Activated naive CD4-positive, alpha-beta T cell (primary cell): ENCODE data around the gene THRA.

Experiments
- DNase-seq, 4 experiments: peaks; one replicate each; lab custom pipeline; 2025; lab: John Stamatoyannopoulos, UW

THRA gene

GRCh38 chr17:40026816-40027613 lies 35.8 kb upstream of the THRA start:
- peak; percentile 37 to 64 (median 40) for DNase-seq

- DNase-seq: no peak
Observed at GRCh38 chr17:40027614-40028012, 35.2 kb upstream of the THRA start.

GRCh38 chr17:40028595-40028994 lies 34.2 kb upstream of the THRA start:
- no peak for DNase-seq

- DNase-seq: no peak
Observed at GRCh38 chr17:40031706-40032105, 31.1 kb upstream of the THRA start.

- DNase-seq: no peak
Observed at GRCh38 chr17:40032322-40033320, 30.1 kb upstream of the THRA start.

- DNase-seq: no peak
Observed at GRCh38 chr17:40033339-40033738, 29.4 kb upstream of the THRA start.

GRCh38 chr17:40034426-40035161 lies 28.2 kb upstream of the THRA start:
- DNase-seq: no peak

- no peak for DNase-seq
Observed at GRCh38 chr17:40035162-40035559, 27.6 kb upstream of the THRA start.

- DNase-seq: no peak
Observed at GRCh38 chr17:40038882-40039513, 23.8 kb upstream of the THRA start.

- DNase-seq: no peak
Observed at GRCh38 chr17:40041196-40041595, 21.6 kb upstream of the THRA start.

- no peak for DNase-seq
Observed at GRCh38 chr17:40056379-40057015, 6.3 kb upstream of the THRA start.

- DNase-seq: no peak
Observed at GRCh38 chr17:40058186-40058784, 4.5 kb upstream of the THRA start.

GRCh38 chr17:40058865-40059264 lies 3.9 kb upstream of the THRA start:
- no peak for DNase-seq

- DNase-seq: no peak
Observed at GRCh38 chr17:40059729-40060475, 2.9 kb upstream of the THRA start.

- DNase-seq: no peak
Observed at GRCh38 chr17:40060887-40061608, 1.7 kb upstream of the THRA start.

GRCh38 chr17:40061609-40062038 lies 1.1 kb upstream of the THRA start:
- no peak for DNase-seq

GRCh38 chr17:40063187-40063771 lies 514 bp downstream of the THRA start:
- peak in 2 of 4 experiments; percentile 35 to 40 for DNase-seq

GRCh38 chr17:40063901-40064531 lies 1.3 kb downstream of the THRA start:
- peak in 1 of 4 experiments; percentile 19 for DNase-seq
